GM12878 (cell line): ENCODE results near the gene ZNRF3. TPM values are rescaled to one million over a fixed set of nuclear protein-coding genes. Genes with fewer than 3 reads are reported as not detected.

ENCODE experiments used
- ATAC-seq: fragments of 200-7000 bp; cut with Tn5 transposase; 3 replicates; pipeline ENCODE4 v1.9.1; 2020; ENCODE audit warnings: mild to moderate bottlenecking, moderate library complexity
- BruUV-seq: library from RNA; stranded (reverse); fragments of 400-500 nt; replicated peaks from 2 replicates; lab custom pipeline; 2021; lab: Mats Ljungman, UMichigan
- CTCF ChIA-PET: fragments of 300-600 bp; sonication (Branson Sonifier 250); formaldehyde crosslinking; extraction: SDS; loops from one replicate; lab custom pipeline; 2021; ENCODE audit warnings: inconsistent platforms; lab: Yijun Ruan, JAX
- POLR2A ChIA-PET: fragments of 350-600 bp; formaldehyde crosslinking; extraction: SDS; loops from one replicate; lab custom pipeline; 2021; ENCODE audit warnings: inconsistent platforms; lab: Charles Lee
- RAD21 ChIA-PET: fragments of 300-600 bp; sonication (Branson Sonifier 250); formaldehyde crosslinking; loops from one replicate; lab custom pipeline; 2023; ENCODE audit warnings: antibody characterized with exemption; ENCODE audit not compliant: unreplicated experiment; lab: Charles Lee
- SMC1A ChIA-PET: fragments of 300-600 bp; sonication (Branson Sonifier 250); formaldehyde crosslinking; loops from one replicate; lab custom pipeline; 2023; ENCODE audit not compliant: unreplicated experiment, uncharacterized antibody; lab: Charles Lee
- DNase-seq: peaks from one replicate; pipeline ENCODE4 v3.0.0-alpha.2; 2011; ENCODE audit warnings: low read depth, low spot score
- FAIRE-seq: peaks from 3 replicates; lab custom pipeline; 2011; peaks lifted over from hg19 to GRCh38; lab: Jason Lieb, UNC
- H2AFZ ChIP-seq: 2 replicates; pipeline ENCODE4 v1.6.0; 2011; ENCODE audit warnings: low read depth, low read length, control low read depth; ENCODE audit not compliant: control insufficient read depth
- H3K27ac ChIP-seq: 2 replicates; pipeline ENCODE4 v1.5.1; 2011; ENCODE audit warnings: control low read depth; ENCODE audit not compliant: control insufficient read depth, insufficient read depth
- H3K27me3 ChIP-seq, 2 experiments: replicated peaks in 1 of 2; 2 replicates each; pipeline versions ENCODE4 v1.6.0 to v1.6.1; 2011; ENCODE audit warnings: low read length in 1 of 2; ENCODE audit not compliant: control insufficient read depth in 2 of 2, insufficient read depth in 2 of 2
- H3K36me3 ChIP-seq, 2 experiments: 2 replicates each; pipeline ENCODE4 v1.5.1; 2011; ENCODE audit warnings: low read length in 1 of 2; ENCODE audit not compliant: control insufficient read depth in 2 of 2, insufficient read depth in 2 of 2
- H3K4me1 ChIP-seq: 2 replicates; pipeline ENCODE4 v1.6.1; 2011; ENCODE audit warnings: mild to moderate bottlenecking, low read length, moderate library complexity, mixed read lengths; ENCODE audit not compliant: control insufficient read depth, insufficient read depth
- H3K4me2 ChIP-seq: 2 replicates; pipeline ENCODE4 v1.6.0; 2011; ENCODE audit warnings: control low read depth; ENCODE audit not compliant: control insufficient read depth, insufficient read depth
- H3K4me3 ChIP-seq: fragments of 200-600 bp; sonication (generic); 2 replicates; pipeline ENCODE4 v1.5.1; 2016
- H3K79me2 ChIP-seq: 2 replicates; pipeline ENCODE4 v1.6.0; 2011; ENCODE audit warnings: low read length; ENCODE audit not compliant: control insufficient read depth, insufficient read depth
- H3K9ac ChIP-seq: 2 replicates; pipeline ENCODE4 v1.8.0; 2011; ENCODE audit warnings: low read length, control low read depth, mixed read lengths; ENCODE audit not compliant: control insufficient read depth, insufficient read depth
- H3K9me3 ChIP-seq: replicated peaks from 3 replicates; pipeline ENCODE4 v1.5.1; 2011; ENCODE audit warnings: mild to moderate bottlenecking, low read length; ENCODE audit not compliant: control insufficient read depth, insufficient read depth
- H4K20me1 ChIP-seq: 2 replicates; pipeline ENCODE4 v1.6.0; 2011; ENCODE audit not compliant: control insufficient read depth, insufficient read depth
- BHLHE40 ChIP-seq, 2 experiments: fragments of 450-650 bp in 1 of 2; IDR thresholded peaks; 2 replicates each; pipeline ENCODE4 v1.6.1; 2011 to 2017; ENCODE audit warnings: low read depth in 2 of 2, borderline replicate concordance in 1 of 2, improper control_type of control experiment in 1 of 2, low read length in 1 of 2, mild to moderate bottlenecking in 1 of 2
- ESRRA ChIP-seq: IDR thresholded peaks from 2 replicates; pipeline ENCODE4 v1.6.1; 2012; ENCODE audit warnings: mild to moderate bottlenecking, low read length, improper control_type of control experiment
- FOXK2 ChIP-seq: fragments of 450-650 bp; IDR thresholded peaks from 2 replicates; pipeline ENCODE4 v1.6.1; 2017; ENCODE audit warnings: mild to moderate bottlenecking, moderate library complexity
- NFYB ChIP-seq: IDR thresholded peaks from 2 replicates; pipeline ENCODE4 v1.6.1; 2011; ENCODE audit warnings: low read depth, mild to moderate bottlenecking, low read length, improper control_type of control experiment, moderate library complexity; ENCODE audit not compliant: insufficient read depth
- RAD51 ChIP-seq: fragments of 450-650 bp; IDR thresholded peaks from 2 replicates; pipeline ENCODE4 v1.6.1; 2016; ENCODE audit warnings: moderate library complexity, mild to moderate bottlenecking, inconsistent platforms
- RBBP5 ChIP-seq: fragments of 200-600 bp; sonication (generic); conservative IDR thresholded peaks from 2 replicates; pipeline ENCODE4 v1.6.1; 2016
- SMARCA5 ChIP-seq: fragments of 450-650 bp; IDR thresholded peaks from 2 replicates; pipeline ENCODE4 v1.6.1; 2017; ENCODE audit warnings: mild to moderate bottlenecking
- SP1 ChIP-seq: IDR thresholded peaks from one replicate; pipeline ENCODE4 v1.6.1; 2011; ENCODE audit warnings: low read depth, low read length
- STAT3 ChIP-seq: IDR thresholded peaks from 2 replicates; pipeline ENCODE4 v1.6.1; 2011; ENCODE audit warnings: low read depth, low read length, improper control_type of control experiment
- TARDBP ChIP-seq: IDR thresholded peaks from 2 replicates; pipeline ENCODE4 v1.6.1; 2016; ENCODE audit warnings: borderline replicate concordance
- WRNIP1 ChIP-seq: IDR thresholded peaks from 2 replicates; pipeline ENCODE4 v1.6.1; 2011; ENCODE audit warnings: low read depth, low read length, improper control_type of control experiment, borderline replicate concordance
- ZNF207 ChIP-seq: fragments of 450-650 bp; IDR thresholded peaks from 2 replicates; pipeline ENCODE4 v1.6.1; 2014; ENCODE audit warnings: antibody characterized with exemption, mild to moderate bottlenecking, borderline replicate concordance
- WGBS: methylation state at CpG from one replicate; pipeline ENCODE4 v1.1.6; 2016; ENCODE audit warnings: low lambda C conversion rate; ENCODE audit not compliant: insufficient replicate concordance, insufficient coverage; ENCODE audit errors: missing lambda C conversion rate; 5-methylcytosine and 5-hydroxymethylcytosine counted together
- in situ Hi-C: fragments of 300-500 bp; cut with MboI; formaldehyde crosslinking; loops from 9 replicates; pipeline ENCODE4 v1.14.3; 2018; ENCODE audit warnings: mixed read lengths
- intact Hi-C: fragments of 100-400 bp; cut with micrococcal nuclease; formaldehyde crosslinking; loops from one replicate; pipeline ENCODE4 v1.14.2; 2022; ENCODE audit not compliant: unreplicated experiment
- polyA plus RNA-seq, 11 experiments: library from polyadenylated mRNA; depleted of rRNA in 4 of 11; unstranded in 6 of 11; stranded (reverse) in 5 of 11; fragments of >200 nt; fragmentation: Nextera tagmentation in 4 of 11; fragmentation: Illumina TruSeq in 1 of 11; extraction: Ambion mirVana in 4 of 11; extraction: Trizol in 1 of 11; gene quantifications; 1 replicate in 1 of 11; 2 replicates in 10 of 11; pipeline versions ENCODE4 v1.2.1 to v1.2.3, GENCODE V29; 2011 to 2016; ENCODE audit warnings: inconsistent platforms in 2 of 11, missing spikeins in 2 of 11, low read depth in 1 of 11
- total RNA-seq, 4 experiments: library from RNA; depleted of rRNA in 3 of 4; stranded (reverse); fragments of >200 nt in 3 of 4; fragmentation: Illumina TruSeq in 1 of 4; extraction: Trizol in 1 of 4; gene quantifications; 2 replicates each; pipeline versions ENCODE4 v1.2.1 to v1.2.3, GENCODE V29; 2013 to 2021

The ZNRF3 gene
- total and polyA plus RNA-seq, 10 of the 15 experiments (the other 5 are each of a cell fraction or from before 2014, with no cell fraction given) = 0.05 to 2.4 (median 0.46) TPM

- Histone ChIP-seq H3K79me2 (no peaks in the 10 kb centered on the region), H3K36me3 (no peaks in the 10 kb centered on the region), H3K9me3 (no peaks in the 10 kb centered on the region), H4K20me1 (no peaks in the 10 kb centered on the region), H3K4me3 (no peak overlapping the region), H3K4me2 (no peak overlapping the region), H3K27ac (no peak overlapping the region), H2AFZ (no peak overlapping the region), H3K9ac (no peak overlapping the region), H3K4me1 (peaks cover under 1% of the 10 kb centered on the region; the same call in 1 of the 2 replicates), H3K27me3 (0 out of 4 replicates have a peak, but pooled peaks cover 0 to 3% of the 10 kb centered on the region in 2 experiments)
- FAIRE-seq = no peak
- CTCF ChIA-PET = interaction anchor here (1.4 to 2.2 kb wide), 3 partner anchors 8 to 52 kb away, joined by 5 to 9 read pairs (median 7); no protein-coding TSS in a partner anchor
- BruUV-seq = no TSS peak
- TF ChIP-seq ESRRA (no peak), STAT3 (no peak), FOXK2 (no peak), BHLHE40 (IDR thresholded peaks at IDR 0.05; ENCODE audit: borderline replicate concordance in 1 of 2, low read depth in 2 of 2, low read length in 1 of 2) (no peak), SMARCA5 (no peak), ZNF207 (no peak), RBBP5 (no peak), WRNIP1 (no peak), RAD51 (no peak), TARDBP (no peak), SP1 (no peak), NFYB (no peak)
- in situ Hi-C loops (no loop called here), intact Hi-C loops (no loop called here)
- WGBS = 44% methylated on average over 2 of the region's 2 CpGs
- no peak for ATAC-seq
- DNase-seq = no peak
- RAD21 ChIA-PET = interaction anchor here (0.6 to 8.9 kb wide), 5 partner anchors 7 to 115 kb away, joined by 3 to 64 read pairs (median 3); no protein-coding TSS in a partner anchor
- SMC1A ChIA-PET = interaction anchor here (1.1 to 3.9 kb wide), 6 partner anchors 8 to 115 kb away, joined by 3 to 17 read pairs (median 9); no protein-coding TSS in a partner anchor
- POLR2A ChIA-PET = interaction anchor here (0.6 kb wide), 1 partner anchor 283 kb away, joined by 3 read pairs; no protein-coding TSS in a partner anchor
These were observed 42.5 kb downstream of the ZNRF3 start for GRCh38 chr22:28925916-28926315.
